GM18511 (cell line): Measurements from ENCODE around the gene STRN.
"Not testable (repeated sequence)": the region's sequence is repeated elsewhere in the genome, so short reads cannot be mapped to it uniquely, and the experiment has no call there.

Source experiments
- ATAC-seq: cut with Tn5 transposase; IDR thresholded peaks from one replicate; pipeline ENCODE4 v1.9.1; 2021; ENCODE audit warnings: mild to moderate bottlenecking, moderate library complexity; ENCODE audit not compliant: unreplicated experiment

STRN gene, protein sequence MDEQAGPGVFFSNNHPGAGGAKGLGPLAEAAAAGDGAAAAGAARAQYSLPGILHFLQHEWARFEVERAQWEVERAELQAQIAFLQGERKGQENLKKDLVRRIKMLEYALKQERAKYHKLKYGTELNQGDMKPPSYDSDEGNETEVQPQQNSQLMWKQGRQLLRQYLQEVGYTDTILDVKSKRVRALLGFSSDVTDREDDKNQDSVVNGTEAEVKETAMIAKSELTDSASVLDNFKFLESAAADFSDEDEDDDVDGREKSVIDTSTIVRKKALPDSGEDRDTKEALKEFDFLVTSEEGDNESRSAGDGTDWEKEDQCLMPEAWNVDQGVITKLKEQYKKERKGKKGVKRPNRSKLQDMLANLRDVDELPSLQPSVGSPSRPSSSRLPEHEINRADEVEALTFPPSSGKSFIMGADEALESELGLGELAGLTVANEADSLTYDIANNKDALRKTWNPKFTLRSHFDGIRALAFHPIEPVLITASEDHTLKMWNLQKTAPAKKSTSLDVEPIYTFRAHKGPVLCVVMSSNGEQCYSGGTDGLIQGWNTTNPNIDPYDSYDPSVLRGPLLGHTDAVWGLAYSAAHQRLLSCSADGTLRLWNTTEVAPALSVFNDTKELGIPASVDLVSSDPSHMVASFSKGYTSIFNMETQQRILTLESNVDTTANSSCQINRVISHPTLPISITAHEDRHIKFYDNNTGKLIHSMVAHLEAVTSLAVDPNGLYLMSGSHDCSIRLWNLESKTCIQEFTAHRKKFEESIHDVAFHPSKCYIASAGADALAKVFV

DNA sequence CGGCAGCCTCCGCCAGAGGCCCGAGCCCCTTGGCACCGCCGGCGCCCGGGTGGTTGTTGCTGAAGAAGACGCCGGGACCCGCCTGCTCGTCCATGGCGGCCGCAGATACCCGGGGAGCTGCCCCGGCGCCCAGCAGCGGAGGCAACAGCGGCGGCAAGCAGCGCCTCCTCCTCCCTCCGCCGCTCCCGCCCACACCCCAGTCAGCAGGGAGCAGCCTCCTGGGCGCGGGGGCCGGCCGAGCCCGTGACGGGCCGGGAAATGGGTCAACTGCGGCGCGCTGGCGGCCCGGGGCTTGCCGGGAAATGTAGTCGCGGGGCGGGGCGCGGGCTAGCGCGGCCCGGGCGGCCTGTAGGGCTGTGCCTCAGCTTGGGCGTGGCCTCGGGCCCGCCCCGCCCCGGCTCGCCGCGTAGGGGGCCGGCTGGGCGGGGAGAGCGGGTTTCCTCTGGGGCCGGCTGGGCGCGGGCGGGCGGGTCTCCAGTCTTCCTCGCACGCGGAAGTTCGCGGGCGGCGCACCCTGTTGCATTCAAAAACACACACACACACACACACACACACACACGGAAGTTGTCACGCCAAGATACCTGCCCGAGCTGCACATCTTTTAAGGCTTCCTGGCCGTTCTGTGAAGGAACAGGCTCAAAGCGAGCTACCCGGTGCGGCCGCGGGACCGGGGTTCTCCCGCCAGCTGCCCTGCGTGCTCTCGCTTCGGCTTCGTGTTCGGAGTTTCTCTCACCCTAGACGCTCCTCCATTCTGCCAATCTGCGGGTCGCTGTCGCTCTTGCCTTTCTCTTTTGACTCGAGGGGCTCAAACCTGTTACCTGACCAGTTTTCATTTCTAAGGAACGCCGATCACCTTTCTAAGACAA is at the start of gene STRN:
Gene STRN, minus strand, starts transcription at position 167 of the 866 bp plus-strand sequence. Its CDS starts 73 bp downstream, at position 94.
- ATAC-seq, result peak; percentile 97

DNA sequence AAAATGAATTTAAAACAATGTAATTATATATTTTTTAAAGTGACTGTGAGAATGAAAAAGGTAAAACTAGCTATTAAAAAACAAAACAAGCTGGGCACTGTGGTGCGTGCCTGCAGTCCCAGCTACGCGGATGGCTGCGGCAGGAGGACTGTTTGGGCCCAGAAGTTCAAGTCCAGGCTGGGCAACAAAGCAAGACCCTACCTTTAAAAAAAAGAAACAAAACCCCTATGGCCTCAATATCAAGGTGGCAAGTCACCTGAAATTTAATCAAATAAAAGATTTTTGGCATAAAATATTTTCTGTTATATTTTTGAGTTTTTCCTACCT is 46.9 kb upstream of the STRN start:
- ATAC-seq, result peak; percentile 25

DNA sequence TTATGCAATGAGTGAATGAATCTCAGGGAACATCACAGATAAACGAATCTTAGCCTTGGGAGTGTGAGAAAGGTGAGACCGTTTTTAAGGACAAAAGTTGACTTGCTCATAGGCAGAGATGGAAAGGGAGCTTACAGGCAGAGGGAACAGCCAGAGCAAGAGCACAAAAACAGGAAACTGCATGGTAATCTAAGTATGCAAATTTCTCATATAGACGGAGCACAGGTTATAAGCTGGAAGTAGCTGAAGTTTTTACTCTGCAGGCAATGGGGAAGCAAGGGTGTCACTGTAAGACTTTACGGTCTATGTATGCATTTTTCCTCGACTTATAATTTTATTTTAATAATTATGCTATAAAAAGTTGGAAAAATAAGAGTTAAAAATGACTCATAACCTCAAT is 44.8 kb upstream of the STRN start:
- ATAC-seq, result no peak

GRCh38 chr2:37005118-37005868 is 39.0 kb upstream of the STRN start:
- peak; percentile 100 for ATAC-seq

- ATAC-seq, result no peak
These were observed 34.7 kb upstream of the STRN start for GRCh38 chr2:37000988-37001556.

- ATAC-seq, result no peak
These were observed 34.0 kb upstream of the STRN start for GRCh38 chr2:37000318-37000717.

- not testable (repeated sequence) for ATAC-seq
These were observed 33.1 kb upstream of the STRN start for GRCh38 chr2:36999416-36999815.

DNA sequence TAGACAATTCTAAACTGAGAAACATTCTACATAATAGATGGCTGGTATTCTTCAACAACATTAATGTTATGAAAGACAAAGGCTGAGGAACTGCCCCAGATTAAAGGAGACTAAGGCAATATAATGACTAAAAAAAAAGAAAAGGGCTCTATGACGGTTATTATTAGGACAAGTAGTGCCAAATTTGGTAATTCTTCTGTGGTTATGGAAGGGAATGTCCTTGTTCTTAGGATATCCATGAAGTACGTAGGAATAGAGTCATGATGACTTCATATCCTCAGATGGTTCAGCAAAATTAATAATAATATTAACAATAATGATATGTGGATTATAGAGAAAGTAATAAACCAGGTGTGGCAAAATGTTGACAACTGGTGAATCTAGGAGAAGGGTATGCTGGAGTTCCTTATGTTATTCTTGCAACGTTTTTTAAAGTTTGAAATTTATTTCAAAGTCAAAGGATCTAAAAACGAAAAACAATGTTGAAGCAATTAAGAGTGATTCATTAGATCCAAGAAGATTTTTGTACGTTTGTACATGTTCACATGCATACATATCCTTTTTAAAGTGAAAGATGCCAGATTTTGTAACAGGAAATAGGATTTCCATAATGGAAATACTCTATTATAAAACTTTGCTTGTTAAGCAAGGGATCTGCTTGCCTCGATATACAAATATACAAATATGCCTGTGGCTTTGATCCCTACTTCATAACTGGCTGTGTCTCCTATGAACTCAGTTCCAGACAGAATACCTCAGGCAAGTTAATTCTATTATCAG is 27.7 kb upstream of the STRN start:
- ATAC-seq, result no peak

DNA sequence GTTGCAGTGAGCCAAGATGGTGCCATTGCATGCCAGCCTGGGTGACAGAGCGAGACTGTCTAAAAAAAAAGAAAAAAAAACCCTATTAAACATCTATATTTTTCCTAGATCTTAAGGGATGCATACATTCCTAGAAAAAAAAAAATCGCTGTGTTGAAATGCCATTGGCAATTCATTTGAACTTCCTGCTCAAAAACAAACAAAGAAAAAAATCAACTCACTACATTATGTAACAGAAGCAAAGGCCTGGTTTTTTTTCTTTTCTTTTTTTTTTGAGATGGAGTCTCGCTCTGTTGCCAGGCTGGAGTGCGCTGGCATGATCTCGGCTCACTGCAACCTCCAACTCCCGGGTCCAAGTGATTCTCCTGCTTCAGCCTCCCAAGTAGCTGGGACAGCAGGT is 21.7 kb upstream of the STRN start:
- no peak for ATAC-seq

DNA sequence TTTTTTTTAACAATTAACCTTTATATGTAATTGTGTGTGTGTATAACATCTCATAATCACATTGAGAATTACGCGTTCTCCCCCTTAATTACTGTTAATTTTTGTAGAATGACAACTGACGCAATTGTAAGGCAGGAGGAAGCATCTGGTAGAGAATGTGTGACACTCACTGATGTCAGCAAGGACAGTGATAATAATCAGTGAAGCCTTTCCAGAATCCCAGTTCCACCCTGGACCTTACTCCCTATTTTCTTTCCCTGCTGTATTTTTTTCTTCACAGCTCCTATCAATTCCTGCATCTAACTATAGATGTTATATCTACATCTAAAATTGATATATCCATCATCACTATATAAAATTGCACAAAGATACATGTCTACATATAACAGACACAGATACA is 16.1 kb upstream of the STRN start:
- no peak for ATAC-seq

DNA sequence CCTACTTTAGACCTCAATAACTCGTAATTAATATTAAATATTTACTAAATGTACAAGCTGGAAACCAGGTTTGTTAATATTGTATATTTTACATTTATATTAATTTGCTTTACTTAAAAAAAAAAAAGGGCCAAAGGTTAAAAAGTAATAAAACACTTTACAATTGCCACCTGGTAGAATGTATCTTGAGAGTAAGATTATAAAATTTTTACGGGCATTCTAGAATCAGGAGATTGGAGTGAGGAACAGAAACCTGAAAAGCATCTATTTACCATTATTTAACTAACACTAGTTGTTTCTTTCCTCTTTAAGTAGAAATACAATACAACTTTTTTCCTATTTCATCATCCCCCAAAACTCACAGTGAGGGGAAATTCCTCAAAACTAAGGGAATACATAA is 15.6 kb upstream of the STRN start:
- no peak for ATAC-seq

DNA sequence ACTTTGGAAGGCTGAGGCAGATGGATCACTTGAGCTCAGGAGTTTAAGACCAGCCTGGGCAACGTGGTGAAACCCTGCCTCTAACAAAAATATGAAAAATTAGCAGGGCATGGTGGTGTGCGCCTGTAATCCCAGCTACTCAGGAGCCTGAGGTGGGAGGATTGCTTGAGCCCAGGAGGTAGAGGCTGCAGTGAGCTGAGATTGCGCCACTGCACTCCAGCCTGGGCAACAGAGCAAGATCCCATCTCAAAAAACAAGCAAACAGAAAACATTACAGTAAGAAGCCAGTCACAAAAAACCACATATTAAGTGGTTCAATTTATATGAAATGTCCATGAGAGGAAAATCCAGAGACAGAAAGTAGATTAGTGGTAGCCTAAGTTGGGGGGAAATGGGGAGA is 12.7 kb upstream of the STRN start:
- not testable (repeated sequence) for ATAC-seq

- ATAC-seq, result no peak
These were observed 9.7 kb upstream of the STRN start for GRCh38 chr2:36976065-36976464.

- no peak for ATAC-seq
These were observed 9.0 kb upstream of the STRN start for GRCh38 chr2:36975306-36975705.

DNA sequence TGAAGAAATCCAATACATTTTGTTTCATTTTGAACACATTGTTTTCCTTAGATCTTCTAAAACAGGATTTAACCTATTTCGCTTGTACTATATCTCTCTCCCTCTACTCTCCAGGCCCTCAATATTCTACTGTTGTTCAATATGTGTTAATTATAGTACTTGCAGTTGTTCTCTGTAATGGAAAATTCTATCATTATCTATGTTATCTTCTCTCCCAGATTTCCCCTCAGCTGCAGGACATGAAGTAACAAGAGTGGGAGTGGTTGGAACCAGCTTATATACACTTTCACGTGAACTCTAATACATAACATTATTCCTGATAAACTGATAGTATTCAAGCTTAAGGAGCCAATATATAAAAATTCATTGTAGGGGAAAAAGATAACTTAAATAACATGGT is 7.0 kb upstream of the STRN start:
- no peak for ATAC-seq

DNA sequence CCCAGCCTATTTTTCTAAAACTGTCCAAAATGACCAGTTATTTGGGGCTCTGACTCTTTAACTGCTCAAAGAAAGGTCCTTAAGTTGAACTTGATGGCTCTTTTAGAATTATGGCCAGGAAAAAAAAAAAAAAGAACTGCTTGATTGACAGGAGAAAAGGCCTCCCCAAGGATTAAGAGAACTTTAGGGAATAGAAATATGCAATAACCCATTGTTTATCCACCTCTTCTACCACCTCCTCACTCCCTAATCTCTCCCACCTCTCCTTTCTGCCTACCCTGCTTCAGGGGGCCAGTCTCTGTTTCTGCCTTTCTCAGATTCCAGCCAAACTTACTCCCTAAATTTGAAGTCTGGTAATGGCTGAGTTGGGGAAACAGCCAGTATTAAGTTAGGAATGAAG is 5.7 kb upstream of the STRN start:
- ATAC-seq, result no peak

DNA sequence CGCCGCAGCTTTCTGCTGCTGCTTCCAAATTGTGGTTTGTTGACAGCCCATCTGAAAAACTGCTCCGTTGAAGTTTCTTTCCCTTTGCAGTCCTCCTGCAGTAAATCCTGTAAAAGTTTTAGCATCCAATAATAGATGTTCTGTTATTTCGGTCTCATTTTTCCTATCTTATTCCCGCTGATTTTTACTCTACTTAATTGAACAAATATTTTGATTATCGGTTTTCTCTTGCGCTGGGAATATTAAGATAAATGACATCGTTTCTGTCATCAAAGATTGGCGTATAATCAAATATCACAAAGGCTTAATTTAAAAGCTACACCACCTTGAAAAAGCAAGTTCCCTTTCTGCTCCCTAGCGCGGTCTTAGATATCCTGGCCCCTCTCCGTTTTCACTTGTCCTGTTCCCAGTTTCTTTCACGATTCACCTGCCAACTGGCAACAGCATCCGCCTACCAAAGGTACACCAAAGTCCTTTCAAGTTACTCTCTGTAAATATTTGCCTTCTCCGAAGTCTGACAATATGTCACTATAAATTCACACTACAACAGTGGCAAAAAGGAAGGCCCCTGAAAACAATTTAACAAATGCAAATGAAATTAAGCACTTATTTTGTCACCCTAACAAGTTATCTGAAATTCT is 1.0 kb upstream of the STRN start:
- no peak for ATAC-seq

DNA sequence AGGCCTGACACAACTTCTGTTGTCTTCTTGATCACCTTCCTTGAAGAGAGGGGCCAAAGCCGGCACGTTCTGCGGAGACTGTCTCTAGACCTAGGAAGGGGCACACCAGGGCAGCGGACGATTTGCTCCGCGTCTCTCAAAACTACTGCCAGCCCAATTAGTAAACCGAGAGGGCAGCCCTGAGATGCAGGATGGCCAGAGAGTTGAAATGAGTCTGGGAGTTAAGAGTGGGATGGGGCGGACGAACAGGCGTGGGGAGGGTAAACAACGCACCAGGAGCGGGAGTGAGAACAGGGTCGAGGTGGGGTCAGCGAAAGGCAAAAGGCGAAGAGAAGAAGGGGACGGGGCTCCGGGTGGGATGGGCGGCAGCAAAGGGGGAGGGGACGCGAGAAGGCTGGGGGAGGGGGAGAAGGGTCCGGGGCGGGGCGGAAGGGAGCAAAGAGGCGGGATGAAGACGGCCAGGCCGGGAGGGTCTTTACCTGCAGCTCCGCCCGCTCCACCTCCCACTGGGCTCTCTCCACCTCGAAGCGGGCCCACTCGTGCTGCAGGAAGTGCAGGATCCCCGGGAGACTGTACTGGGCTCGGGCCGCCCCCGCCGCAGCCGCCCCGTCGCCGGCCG is 476 bp downstream of the STRN start:
- peak; percentile 33 for ATAC-seq

DNA sequence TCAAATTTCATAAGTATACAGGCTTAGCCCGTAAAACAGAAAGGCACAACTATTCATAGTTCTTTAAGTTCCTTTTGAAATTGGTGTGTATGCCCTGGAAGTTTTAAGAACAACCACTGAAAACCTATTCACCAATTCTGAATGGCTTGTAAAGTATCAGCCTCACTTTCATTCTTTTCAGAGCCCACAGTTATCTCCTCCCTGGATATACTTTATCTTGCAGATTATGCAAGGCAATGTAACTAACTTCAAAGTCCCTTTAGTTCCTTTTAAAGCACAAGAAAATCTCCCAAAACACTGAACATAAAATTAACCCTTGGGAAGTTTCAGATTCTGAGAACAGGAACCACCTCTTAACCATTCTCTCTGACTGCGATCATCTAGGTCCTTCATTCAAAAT is 1.1 kb downstream of the STRN start:
- no peak for ATAC-seq
